Activated CD4-positive, alpha-beta T cell treated with anti-CD3 and anti-CD28 coated beads, Interleukin-2, Interleukin-4, amounts not matched to agents 100 ng/mL and 50 ng/mL, durations not matched to agents 16 hours and 8 hours (primary cell): ENCODE data around the gene AGRN.
"Not testable (repeated sequence)": the region's sequence is repeated elsewhere in the genome, so short reads cannot be mapped to it uniquely, and the experiment has no call there.

Experiments used
- DNase-seq: peaks from one replicate; pipeline ENCODE4 v3.0.0-alpha.2; 2020; ENCODE audit warnings: low spot score

The AGRN gene

DNA sequence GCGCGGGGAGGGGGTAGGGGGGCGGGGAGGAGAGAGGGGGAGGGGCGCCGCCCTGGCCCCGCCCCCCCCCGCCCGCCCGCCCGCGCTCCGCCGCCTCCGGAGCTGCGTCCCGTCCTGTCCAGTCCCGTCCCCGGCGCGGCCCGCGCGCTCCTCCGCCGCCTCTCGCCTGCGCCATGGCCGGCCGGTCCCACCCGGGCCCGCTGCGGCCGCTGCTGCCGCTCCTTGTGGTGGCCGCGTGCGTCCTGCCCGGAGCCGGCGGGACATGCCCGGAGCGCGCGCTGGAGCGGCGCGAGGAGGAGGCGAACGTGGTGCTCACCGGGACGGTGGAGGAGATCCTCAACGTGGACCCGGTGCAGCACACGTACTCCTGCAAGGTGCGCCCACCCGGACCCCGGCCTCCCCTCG lies at the start of gene AGRN:
Gene AGRN (plus strand): TSS at position 121 of the 405 bp plus-strand sequence. CDS start 53 bp downstream, at position 174.
- DNase-seq, result no peak

DNA sequence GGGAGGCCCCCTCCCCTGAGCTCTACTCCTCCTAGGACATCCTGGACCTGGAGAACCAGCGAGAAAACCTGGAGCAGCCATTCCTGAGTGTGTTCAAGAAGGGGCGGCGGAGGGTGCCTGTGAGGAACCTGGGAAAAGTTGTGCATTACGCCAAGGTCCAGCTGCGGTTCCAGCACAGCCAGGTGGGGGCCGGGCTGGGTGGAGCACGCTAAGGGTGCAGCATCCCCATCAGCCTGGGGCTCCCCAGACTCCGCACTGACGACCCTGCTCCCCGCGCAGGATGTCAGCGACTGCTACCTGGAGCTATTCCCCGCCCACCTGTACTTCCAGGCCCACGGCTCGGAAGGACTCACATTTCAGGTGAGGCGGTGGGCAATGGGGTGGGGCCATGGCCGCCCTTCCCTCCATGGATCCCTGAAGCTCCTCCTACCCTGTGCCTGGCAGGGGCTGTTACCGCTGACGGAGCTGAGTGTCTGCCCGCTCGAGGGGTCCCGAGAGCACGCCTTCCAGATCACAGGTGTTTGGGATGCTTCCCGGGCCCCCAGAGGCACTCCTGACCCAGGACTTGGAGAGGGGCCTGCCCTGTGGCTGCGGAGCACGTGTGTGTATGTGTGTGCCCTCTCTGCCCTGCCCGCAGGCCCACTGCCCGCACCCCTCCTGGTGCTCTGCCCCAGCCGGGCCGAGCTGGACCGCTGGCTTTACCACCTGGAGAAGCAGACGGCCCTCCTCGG lies 49.5 kb upstream of the AGRN start:
- DNase-seq, result no peak

DNA sequence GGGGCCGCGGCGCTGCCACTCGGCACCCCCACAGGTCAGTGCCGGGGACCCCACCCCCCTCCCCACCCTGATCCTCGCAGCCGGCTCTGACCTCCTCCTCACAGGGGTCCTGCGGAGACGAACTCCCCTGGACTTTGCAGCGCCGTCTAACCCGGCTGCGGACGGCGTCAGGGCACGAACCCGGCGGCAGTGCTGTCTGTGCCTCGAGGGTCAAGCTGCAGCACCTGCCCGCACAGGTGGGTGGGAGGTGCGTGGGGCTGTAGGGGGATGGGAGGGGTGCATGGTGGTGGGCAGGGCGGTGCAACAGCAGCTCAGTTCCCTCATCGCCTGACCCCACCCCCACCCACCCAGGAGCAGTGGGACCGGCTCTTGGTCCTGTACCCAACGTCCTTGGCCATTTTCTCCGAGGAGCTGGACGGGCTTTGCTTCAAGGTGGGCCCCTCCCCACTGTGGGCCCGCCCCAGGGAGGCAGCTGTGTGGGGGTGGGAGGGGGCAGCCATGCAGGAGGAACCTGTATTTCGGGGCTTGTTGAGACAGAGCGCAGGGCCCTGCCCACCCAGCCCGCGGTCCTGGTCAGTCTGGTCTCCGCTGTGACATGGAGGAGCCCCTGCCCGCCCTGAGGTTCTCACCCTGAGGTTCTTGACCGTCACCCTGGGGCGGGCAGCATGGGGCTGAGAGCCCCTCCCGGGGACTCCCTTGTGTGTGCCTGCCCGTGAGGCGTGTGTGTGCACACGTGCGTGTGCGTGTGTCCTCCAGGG lies 48.8 kb upstream of the AGRN start:
- DNase-seq, result no peak

DNA sequence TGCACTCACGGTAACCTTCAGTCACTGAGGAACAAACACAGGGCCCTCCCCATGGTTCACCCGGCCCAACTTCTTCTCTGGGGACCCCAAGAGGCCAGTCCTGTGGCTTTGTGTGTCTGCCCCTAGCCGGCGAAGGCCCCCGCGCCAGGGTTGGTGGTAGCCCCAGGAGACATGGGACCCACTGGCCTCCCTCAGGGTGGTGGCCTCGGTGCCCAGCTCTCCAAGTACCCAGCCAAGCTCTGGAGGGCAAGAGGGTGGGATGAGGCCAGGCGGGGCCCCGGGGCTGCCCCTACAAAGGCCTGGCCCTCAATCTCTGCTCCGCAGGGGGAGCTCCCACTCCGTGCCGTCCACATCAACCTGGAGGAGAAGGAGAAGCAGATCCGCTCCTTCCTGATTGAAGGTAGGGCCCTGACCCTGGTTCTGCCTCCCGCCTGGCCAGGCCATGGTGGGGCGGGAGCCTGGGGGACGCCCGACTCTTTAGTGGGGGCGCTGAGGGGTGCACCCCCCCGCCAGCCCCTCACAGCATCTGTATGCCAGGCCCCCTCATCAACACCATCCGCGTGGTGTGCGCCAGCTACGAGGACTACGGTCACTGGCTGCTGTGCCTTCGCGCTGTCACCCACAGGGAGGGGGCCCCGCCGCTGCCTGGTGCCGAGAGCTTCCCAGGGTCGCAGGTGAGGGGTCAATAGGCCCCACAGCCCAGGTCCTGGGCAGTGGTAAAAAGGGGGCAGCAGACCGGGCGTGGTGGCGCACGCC lies 48.0 kb upstream of the AGRN start:
- DNase-seq, result no peak

DNA sequence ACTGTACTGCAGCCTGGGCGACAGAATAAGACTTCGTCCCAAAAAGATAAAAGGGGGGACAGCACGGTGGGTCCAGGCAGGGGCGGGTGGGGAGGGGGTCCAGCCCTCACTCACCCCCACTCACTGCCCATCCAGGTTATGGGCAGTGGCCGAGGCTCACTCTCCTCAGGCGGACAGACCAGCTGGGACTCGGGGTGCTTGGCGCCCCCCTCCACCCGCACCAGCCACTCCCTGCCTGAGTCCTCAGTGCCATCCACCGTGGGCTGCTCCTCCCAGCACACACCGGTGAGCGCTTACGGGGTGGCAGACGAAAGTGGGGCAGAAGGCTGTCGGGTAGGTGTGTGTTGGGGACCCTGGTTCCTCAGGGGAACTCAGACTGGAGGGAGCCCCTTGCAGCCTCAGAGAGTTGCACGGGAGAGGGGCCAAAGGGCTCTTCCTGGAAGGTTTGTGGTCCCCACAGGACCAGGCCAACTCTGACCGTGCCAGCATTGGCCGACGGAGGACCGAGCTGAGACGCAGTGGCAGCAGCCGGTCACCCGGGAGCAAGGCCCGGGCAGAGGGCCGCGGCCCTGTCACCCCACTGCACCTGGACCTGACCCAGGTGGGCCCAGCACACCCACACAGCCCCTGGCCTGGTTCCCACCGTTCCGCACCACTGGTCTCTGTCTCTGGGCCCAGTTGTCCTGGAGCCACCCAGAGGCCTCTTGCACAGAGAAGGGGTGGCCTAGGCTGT lies 47.0 kb upstream of the AGRN start:
- DNase-seq, result no peak

DNA sequence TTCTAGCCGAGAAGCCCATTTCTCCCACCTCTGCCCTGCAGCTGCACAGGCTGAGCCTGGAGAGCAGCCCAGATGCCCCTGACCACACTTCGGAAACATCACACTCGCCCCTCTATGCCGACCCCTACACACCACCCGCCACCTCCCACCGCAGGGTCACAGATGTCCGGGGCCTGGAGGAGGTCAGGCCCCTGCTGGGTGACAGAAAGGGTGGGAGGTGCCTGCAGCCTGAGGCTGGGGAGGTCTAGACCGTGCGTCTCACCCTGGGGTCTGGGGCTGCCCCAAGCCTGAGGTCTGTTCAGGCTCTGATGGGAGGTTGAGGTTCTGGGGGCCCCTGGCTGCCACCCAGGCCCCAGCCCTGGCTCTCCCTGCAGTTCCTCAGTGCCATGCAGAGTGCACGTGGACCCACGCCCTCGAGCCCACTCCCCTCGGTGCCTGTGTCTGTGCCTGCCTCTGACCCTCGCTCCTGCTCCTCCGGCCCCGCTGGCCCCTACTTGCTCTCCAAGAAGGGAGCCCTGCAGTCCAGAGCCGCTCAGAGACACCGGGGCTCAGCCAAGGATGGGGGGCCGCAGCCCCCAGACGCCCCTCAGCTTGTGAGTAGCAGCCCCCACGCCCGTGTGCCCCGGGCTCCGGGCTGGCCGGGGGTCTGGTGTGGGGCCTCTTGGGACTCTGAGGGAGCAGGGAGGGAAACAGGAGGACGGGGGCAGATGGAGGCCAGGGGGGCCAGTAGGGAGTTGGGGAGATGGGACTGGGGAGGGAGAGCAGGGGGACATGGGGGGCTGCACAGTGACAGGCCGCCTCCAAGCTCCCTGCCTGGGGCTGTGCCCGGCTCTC lies 46.2 kb upstream of the AGRN start:
- DNase-seq, result no peak

DNA sequence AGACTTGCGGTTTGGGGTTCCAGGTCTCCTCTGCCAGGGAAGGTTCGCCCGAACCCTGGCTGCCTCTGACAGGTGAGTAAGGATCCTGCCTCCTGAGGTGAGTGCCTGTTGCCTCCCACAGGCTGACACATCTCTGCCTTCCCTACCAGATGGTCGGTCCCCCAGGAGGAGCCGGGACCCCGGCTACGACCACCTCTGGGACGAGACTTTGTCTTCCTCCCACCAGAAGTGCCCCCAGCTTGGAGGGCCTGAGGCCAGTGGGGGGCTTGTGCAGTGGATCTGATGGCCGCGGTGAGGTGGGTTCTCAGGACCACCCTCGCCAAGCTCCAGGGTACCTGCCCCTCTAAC lies 45.7 kb upstream of the AGRN start:
- no peak for DNase-seq

DNA sequence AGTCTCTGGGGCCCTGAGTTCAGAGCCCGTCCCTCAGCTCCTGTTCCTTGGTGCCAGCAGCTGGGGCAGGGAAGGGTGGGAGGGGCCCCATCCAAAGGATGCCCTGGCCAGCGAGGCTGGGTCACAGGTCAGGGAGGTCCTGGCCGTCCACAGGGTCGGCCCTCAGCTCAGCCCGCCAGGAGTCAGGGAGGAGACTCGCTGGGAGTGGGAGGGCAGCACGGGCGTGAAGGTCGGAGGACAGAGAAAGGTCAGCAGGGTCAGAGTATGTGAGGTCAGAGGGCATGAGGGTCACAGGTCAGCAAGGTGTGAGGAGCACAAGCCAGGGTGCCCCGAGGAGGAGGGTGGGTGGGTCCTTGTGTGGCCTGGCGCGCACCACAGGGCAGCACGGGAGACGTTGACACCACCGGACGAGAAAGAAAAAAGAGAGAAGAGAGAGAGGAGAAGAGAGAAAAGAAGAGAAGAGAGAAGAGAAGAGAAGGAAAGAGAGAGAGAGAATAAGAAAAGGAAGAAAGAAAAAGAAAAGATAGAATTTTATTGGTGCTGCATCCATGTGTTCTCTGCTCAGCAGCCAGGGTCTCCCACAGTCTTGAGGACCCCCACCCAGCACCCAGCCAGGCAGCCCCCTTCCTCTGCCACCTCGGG lies 45.1 kb upstream of the AGRN start:
- no peak for DNase-seq

DNA sequence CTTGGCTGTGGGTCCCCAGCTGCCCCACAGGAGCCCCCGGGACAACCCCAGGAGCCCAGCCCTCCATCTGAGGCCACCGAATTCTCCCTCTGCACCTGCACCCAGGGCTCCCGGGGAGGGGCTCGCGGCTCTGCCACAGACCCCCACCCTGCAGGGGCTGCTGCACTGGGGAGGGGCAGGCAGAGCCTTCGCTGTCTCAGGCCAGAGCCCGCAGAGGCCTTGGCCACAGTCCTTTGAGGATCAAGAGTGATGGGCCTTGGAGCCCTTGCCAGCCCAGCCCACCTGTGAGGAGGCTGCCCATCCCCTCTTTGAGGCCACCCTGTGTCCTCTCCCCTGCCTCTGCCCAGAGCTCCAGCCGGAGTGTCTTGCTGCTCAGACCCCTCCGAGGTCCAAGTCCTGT lies 44.6 kb upstream of the AGRN start:
- no peak for DNase-seq

DNA sequence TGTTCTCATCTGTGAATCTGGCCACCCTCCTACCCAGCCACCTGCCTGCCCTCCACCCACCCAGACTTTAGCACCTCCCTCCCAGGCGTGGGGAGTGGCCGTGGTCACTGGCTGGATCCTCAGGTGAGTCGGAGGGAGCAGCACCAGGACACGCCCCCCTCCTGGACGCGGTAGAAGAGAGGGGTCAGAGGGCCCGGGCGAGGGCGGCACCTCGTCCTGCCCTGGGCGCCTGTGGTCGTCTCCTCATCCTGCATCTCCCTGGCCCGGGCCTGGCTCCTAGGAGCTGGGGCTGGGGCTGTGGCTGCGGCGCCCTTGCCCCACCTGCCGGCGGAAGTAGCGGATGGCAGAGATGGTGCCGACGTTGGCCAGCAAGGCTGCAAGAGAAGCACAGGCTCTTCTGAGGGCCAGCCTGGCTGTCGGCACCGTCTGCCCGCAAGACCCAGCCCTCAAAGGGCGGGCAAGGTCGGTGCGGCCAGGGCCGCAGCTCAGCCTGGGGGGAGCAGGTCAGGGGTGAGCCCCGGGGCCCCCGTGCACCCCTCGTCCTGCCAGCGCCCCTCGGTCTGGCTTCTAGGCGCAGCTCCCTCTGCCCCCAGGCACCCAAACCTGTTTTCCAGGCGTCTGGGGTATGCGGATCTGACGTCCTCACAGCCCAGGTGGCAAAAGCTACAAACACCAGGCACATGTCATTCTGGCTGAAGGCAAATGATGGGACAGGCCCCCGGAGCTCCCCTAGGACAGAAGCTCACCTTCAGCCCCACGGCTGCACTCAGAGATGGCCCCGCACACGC lies 43.8 kb upstream of the AGRN start:
- peak; percentile 44 for DNase-seq

DNA sequence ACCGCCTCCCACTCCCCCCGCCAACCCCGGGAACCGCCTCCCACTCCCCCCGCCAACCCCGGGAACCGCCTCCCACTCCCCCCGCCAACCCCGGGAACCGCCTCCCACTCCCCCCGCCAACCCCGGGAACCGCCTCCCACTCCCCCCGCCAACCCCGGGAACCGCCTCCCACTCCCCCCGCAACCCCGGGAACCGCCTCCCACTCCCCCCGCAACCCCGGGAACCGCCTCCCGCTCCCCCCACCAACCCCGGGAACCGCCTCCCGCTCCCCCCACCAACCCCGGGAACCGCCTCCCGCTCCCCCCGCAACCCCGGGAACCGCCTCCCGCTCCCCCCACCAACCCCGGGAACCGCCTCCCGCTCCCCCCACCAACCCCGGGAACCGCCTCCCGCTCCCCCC lies 43.1 kb upstream of the AGRN start:
- not testable (repeated sequence) for DNase-seq

DNA sequence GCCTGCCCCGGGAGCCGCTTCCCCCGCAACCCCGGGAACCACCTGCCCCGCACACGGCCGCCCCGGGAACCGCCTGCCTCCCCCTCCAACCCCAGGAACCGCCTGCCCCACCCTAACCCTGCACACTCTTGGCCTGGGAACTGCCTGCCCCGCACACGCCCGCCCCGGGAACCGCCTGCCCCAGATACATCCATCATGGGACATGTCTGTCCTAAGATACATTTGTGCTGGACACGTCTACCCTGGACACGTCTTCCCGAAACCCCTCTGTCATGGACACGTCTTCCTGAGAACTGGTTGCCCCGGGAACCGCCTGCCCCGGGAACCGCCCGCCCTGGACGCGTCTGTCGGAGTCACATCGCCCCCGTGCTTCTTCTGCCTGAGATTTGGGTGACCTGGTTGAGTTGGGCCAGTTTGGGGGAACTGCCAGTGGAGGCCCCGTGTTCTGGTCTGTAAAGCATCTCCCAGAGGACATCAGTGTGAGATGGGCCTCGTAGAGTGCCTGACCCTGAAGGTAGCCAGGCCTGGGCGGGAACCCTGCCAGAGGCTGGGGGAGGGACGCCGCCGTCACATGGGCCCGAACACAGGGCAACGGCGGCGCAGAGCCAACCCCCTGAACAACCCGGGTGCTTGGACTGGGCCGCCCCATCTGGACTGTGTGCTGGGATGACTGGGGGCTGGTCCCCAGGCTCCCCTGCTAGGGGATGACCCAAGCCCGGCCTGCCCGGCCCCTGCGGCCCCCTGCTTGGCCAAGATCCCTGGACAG lies 41.7 kb upstream of the AGRN start:
- DNase-seq, result no peak

DNA sequence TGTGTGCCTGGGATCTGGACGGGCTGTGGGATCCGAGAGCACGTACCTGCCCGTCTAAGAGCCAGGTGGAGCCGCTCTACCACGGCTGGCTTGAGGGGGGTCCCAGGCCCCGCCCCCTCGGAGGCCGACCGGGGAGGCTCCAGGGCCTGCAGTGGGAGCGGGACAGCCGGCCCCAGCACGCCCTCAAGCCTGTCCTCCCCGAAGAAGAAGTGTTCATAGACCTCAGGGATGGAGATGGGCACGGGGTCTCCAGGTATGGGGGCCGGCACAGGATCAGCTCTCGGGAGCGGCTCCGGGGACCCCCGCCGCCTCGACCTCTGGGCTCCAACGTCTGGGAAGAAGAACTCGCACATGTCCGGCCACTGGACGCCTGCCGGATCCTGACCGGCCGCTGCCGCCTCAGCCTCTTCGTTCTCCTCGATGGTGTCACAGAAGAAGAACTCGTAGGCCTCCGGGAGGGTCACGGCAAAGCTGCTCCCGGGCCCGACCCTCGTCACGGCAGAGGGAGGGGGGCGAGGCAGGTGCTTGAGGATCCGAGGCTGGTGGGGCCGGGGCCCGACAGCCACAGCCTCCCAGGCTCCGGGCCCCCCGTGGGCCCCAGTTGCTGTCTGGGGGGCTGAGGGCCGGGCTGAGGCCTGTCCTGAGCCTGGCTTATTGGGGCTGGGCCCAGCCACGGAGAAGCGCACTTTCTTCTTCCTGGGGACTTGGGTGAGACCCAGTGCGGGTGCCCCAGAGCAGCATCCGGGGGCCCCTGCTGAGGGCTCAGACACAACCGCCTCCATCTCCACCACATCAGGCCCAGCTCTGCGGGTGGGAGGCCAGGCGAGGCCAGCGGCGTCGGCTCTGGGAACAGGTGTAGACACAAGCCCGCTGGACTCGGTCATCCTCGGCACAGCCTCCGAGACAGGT lies 40.8 kb upstream of the AGRN start:
- DNase-seq, result no peak

DNA sequence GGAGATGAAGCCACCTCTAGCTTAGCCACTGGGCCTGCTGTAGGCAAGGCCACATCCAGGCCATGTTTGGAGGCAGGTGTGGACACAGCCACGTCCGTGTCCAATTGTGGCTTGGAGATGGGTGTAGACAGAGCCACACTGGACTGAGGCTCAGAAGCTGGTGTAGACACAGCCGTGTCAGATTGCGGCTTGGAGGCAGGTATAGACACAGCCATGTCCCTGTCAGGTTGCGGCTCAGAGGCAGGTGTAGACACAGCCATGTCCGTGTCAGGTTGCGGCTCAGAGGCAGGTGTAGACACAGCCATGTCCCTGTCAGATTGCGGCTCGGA lies 40.2 kb upstream of the AGRN start:
- no peak for DNase-seq

DNA sequence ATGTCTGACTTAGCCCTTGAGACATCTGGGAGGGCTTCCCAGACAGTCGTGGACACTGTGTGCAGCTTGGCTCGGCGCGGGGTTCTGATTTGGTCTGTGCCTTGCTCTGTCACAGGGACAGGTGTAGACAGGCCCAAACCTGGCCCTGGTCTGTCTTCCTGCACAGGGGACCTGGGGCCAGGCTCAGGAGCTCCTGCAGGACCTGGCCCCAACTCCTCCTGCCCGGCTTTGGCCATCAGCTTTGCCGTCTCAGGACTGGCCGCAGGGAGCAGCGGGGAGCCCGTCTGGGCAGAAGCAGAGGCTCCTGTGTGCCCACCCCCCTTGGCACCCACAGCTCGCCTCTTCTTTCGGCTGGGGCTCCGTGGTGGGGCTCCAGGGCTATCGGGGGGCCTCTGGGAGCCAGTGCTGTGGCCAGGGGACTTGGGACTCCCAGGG lies 39.8 kb upstream of the AGRN start:
- DNase-seq, result no peak

DNA sequence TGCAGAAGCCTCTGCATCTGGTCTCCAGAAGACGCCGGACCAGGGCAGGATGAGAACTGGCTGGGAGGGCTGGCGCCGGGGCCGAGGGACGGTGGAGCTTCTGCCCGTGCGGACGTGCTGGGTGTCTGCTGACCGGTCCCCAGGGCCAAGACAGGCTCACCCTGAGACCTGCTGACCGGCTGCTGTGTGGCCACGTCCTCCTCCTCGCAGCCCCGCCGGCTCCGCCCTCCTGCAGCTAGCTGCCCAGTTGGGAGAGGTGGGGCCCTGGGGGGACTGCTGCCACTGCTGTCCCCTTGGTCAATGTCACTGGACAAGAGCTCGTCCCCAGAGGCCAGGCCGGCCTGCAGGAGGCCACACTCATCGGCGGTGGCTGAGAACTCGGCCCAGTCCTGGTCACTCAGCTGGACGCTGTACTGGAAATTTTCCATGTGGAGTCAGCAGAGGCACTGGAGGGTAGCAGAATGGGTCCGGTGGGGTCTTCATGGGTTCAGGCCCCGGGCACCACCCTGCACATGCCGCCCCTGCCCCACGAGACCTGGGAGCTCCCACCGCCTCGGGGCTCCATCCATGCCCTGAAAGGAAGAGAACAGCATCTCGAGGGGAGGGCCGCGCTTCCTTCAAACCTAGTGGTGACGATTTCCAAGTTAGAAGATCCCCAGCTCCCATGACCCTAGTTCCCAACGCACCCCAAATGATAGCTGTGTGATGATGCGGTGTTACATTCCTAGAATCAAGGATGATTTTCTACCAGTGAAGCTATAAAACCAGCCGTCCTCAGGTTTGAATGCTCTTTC lies 39.1 kb upstream of the AGRN start:
- no peak for DNase-seq

DNA sequence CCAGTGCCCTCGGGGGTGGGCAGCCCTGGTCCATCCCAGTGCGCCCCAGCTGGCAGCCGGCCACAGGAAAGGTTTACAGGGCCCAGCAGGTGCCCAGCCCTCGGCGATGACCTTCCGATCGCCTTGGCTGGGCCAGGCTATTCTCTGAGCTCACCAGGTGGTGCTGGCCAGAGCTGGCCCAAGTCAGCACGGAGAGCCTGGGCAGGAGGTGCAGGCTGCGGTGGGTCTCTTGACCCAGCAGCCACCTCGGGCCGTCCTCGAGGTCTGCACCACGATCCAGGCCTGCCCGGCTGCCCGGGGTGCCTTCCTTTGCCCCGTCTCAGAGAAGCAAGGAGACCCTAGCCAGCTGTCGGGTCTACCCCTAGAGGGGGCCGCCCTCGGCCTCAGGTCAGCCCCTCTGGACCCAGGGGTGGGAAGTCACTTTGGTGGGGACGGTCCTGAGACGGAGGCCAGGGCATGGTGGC lies 38.4 kb upstream of the AGRN start:
- no peak for DNase-seq
